GM13977 (cell line): Measurements from ENCODE around the gene DRC7.
"Not testable (repeated sequence)": the region's sequence is repeated elsewhere in the genome, so short reads cannot be mapped to it uniquely, and the experiment has no call there.

ENCODE experiments used
- DNase-seq: peaks from one replicate; pipeline ENCODE4 v3.0.0; 2012; ENCODE audit warnings: low spot score
- in situ Hi-C: fragments of 300-500 bp; cut with MboI; formaldehyde crosslinking; loops from one replicate; pipeline ENCODE4 v1.12.0; 2022; ENCODE audit warnings: low sequenced_read_pairs, low pct_unique_long_range_greater_than_20kb, mixed read lengths, inconsistent platforms; ENCODE audit not compliant: unreplicated experiment
- TF ChIP-seq, protein P1 (sequence below): IDR thresholded peaks from 2 replicates; pipeline ENCODE4 v1.5.1; 2012; ENCODE audit warnings: mild to moderate bottlenecking, control low read depth; ENCODE audit not compliant: insufficient read depth; ENCODE audit errors: extremely low read depth, missing control alignments

The DRC7 gene

DNA sequence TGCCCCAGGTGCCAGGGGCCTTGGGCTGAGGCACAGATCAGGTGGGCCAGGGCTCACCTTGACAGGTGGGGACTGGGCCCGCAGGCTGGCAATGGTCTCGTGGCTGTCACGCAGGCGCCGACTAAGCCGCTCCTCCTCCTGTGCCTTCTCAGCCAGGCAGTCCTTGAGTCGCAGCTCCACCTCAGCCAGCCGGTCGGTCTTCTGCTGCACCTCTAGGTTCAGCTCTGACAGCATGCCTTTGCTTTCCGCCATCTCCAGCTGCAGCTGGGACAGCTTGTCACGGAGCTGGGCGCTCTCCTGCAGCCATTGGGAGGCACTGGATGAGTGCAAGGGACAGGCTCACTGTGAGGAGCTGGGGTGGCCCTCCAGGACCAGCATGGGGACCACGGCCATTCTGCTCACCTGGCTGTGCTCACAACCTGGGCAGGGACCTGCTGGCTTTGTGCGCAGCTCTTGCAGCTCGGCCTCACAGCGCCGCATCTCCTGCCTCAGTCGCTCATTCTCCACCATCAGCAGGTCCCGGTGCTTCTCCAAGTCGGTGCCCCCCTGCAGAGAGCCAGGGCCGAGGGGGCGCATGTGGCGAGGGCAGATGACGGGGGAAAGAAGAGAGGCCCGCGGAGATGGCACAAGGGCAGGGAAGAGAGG is 76.7 kb downstream of the DRC7 start:
- no peak for DNase-seq
- TF ChIP-seq, protein P1, sequence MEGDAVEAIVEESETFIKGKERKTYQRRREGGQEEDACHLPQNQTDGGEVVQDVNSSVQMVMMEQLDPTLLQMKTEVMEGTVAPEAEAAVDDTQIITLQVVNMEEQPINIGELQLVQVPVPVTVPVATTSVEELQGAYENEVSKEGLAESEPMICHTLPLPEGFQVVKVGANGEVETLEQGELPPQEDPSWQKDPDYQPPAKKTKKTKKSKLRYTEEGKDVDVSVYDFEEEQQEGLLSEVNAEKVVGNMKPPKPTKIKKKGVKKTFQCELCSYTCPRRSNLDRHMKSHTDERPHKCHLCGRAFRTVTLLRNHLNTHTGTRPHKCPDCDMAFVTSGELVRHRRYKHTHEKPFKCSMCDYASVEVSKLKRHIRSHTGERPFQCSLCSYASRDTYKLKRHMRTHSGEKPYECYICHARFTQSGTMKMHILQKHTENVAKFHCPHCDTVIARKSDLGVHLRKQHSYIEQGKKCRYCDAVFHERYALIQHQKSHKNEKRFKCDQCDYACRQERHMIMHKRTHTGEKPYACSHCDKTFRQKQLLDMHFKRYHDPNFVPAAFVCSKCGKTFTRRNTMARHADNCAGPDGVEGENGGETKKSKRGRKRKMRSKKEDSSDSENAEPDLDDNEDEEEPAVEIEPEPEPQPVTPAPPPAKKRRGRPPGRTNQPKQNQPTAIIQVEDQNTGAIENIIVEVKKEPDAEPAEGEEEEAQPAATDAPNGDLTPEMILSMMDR = no peak
- in situ Hi-C loops = no loop called here

DNA sequence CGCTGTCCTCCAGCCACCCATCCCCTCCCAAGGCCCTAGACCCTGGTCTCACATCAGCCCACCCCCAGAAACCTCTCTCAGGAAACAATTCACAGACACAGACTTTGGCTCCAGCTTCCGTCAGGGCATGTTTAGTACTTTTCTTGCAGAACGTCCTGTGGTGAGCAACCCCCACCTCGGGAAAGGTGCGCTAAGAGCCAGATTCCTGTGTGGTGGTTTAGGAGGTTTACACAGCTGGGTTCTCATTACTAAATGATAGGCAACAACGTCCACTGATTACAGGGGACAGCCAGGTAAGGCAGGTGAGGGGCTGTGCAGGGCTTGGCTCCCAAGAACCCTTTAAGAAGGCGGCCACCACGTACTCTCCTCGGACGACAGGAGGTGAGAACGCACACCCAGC is 78.4 kb downstream of the DRC7 start:
- TF ChIP-seq, protein P1 = no peak
- no peak for DNase-seq
- in situ Hi-C loops = no loop called here

DNA sequence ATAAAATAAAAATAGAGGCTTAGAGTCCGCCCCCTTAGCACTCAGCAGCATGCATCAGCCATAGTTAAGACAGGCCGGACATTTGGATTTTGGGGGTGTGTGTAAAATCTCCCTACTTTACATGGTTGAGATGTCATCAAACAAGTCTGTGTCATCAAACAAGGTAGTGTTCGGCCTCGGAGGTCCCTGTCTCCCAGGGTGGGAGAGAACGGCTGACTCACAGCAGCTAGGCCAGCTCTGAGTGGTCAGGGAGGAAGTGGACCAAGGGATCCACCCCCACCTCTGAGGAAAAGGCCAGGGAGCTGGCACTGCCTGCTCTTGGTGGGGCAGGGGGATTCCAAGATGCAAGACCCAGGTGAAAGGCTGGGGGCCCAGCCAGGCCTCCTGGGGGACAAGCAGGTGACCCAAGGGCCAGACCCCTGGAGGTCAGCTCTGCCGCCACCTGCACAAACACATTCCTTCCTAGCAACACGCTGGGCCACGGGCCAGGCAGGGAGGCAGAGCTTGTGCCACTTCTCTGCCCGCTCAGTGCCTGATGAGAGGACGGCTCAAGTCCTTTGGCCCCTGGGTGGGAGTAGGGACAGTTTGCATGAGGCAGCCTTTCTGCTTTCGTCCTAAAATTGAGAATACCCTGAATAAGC is 79.2 kb downstream of the DRC7 start:
- no peak for DNase-seq
- TF ChIP-seq, protein P1 = no peak
- in situ Hi-C loops = no loop called here

DNA sequence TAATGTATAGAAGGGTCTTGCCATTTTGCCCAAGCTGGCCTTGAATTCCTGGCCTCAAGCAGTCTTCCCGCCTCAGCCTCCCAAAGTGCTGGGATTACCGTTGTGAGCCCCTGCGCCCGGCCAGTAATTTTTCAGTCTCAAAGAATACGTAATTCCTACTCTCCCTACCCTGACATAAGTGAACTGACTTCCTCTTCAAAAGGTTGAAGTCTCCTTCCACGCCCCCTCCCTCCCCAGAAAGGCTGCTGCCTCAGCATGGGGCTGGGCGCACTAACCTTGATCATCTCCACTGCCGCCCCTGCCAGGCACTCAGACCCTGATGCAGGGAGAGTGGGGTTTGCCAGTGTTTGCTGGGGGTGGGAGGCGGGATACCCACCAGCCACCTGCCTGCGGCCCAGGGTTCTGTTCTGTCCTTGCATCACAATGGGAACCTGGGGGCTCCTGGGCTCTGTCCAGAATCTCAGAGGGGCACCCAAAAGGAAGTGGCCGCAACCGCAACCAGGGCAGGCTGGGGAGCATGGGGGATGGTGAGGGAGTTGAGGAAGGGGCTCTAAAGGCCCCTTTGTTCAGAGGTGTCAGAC is 80.2 kb downstream of the DRC7 start:
- no peak for DNase-seq
- in situ Hi-C loops = no loop called here
- TF ChIP-seq, protein P1 = no peak

DNA sequence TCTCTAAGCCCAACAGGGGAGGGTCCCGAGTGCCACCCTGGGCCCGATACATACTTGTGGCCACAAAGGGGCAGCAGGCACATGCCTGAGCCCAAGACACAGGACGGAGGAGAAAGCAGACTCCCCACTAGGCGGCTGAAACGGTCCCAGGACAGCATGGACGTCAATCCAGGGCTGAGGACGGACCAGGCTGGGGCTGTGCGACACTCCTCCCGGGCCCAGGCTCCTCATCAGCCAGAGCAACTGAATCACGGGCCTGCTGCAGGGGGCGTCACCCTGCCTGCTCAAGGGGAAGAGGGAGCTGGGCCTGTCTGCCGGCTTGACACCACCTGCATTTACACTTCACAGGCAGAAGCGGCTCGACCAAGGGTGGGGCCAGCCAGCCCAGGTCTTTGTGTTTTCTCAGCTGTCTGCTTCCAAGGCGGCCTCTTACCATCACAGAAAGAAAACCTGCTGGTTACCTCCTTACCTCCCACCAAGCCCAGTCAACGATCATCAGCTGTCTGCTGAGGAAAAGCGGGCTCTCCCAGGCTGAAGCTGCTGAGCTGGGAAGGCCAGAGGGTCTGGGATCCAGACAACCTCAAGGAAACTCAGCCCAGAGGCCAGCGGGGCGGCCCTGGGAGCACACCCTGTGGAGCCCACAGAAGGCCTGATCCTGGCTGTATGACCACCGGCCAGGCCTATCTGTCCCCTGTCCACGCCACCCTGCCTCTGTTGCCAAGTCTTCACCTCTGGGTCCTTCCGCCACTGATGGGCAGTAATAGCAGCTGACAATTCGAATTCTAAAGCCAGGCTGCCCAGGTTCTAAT is 81.3 kb downstream of the DRC7 start:
- no peak for DNase-seq
- in situ Hi-C loops = no loop called here
- TF ChIP-seq, protein P1 = peak; percentile 12

DNA sequence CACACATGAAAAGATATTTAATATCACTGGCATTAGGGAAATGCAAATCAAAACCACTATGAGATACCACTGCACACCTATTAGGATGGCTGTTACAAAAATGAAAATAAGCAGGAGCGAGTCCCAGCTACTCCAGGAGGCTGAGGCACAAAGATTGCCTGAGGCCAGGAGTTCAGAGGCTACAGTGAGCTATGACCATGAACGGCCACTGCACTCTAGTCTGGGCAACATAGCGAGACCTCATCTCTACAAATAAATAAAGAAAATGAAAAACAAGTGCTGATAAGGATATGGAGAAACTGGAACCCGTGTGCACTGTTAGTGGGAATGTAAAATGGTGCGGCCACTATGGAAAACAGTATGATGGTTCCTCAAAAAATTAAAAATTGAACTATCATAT is 84.1 kb downstream of the DRC7 start:
- in situ Hi-C loops = no loop called here
- DNase-seq = no peak
- TF ChIP-seq, protein P1 = no peak

DNA sequence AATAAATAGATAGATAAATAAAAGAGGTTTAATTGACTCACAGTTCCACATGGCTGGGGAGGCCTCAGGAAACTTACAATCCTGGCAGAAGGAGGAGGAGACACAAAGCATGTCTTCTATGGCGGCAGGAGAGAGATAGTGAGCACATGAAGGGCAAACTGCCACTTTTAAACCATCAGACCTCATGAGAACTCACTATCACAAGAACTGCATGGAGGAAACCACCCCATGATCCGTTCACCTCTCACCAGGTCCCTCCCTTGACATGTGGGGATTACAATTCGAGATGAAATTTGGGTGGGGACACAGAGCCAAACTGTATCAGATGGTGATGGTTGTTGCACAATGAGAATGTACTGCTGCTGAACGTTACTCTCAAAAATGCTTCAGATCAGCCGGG is 85.2 kb downstream of the DRC7 start:
- in situ Hi-C loops, DNase-seq: not testable (repeated sequence)
